LNCaP clone FGC (cell line): ENCODE results near the gene PLXNA3.

Experiments
- DNase-seq: peaks from one replicate; pipeline ENCODE4 v3.0.0-alpha.2; 2011; ENCODE audit warnings: low read depth
- H3K4me3 ChIP-seq: 2 replicates; pipeline ENCODE4 v1.5.1; 2011; ENCODE audit warnings: mild to moderate bottlenecking, low read depth, low read length, control low read depth
- CTCF ChIP-seq: IDR thresholded peaks from 2 replicates; pipeline ENCODE4 v1.5.1; 2012; ENCODE audit warnings: mild to moderate bottlenecking; ENCODE audit not compliant: control insufficient read depth, insufficient read depth; ENCODE audit errors: extremely low read depth

Gene PLXNA3

GRCh38 chrX:154460326-154460725 is 2.2 kb downstream of the PLXNA3 start:
- no peak overlapping the region for H3K4me3 ChIP-seq
- no peak for TF ChIP-seq CTCF
- DNase-seq: no peak

GRCh38 chrX:154462396-154462795 is 4.3 kb downstream of the PLXNA3 start:
- TF ChIP-seq CTCF: no peak
- no peak overlapping the region for H3K4me3 ChIP-seq
- no peak for DNase-seq

DNA sequence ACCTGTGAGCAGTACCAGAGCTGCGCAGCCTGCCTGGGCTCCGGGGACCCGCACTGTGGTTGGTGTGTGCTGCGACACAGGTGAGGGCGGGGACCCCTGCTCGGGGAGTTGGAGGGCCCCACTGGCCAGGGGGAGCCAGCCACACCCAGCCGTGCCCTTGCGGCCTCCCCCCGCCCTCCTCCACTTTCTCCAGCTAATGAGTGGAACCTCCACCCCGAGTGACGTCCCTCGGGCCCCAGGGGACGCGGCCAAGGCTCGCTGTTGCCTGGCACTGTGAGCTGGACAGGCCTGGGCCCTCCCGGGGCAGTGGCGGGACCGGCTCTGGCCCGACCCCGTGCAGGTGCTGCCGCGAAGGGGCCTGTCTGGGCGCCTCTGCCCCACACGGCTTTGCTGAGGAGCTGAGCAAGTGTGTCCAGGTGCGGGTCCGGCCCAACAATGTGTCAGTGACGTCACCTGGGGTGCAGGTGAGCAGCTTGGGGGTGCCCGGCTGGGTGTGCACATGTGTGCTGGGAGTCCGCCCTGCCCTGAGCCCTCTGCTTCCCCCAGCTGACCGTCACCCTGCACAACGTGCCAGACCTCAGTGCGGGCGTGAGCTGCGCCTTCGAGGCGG is 5.6 kb downstream of the PLXNA3 start:
- TF ChIP-seq CTCF: no peak
- H3K4me3 ChIP-seq: no peak overlapping the region
- no peak for DNase-seq

DNA sequence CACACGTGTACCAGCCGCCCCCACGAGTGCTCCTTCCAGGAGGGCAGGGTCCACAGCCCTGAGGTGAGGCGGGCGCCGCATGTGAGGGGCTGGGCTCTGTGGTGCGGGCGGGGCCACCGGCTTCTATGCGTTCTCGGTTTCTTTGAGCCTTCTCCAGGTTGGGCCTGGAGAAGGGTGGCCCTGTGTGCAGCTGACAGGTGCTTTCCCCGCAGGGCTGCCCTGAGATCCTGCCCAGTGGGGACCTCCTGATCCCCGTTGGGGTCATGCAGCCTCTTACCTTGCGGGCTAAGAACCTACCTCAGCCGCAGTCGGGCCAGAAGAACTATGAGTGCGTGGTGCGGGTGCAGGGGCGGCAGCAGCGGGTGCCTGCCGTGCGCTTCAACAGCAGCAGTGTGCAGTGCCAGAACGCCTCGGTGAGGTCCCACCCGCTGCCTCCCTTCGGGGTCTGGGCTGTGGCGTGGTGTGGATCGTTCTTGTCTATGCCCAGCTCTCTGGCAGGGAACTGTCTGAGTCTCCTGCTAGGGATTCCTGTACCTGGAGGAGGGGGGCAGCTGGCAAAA is 6.8 kb downstream of the PLXNA3 start:
- TF ChIP-seq CTCF: no peak
- no peak for DNase-seq
- H3K4me3 ChIP-seq: no peak overlapping the region

DNA sequence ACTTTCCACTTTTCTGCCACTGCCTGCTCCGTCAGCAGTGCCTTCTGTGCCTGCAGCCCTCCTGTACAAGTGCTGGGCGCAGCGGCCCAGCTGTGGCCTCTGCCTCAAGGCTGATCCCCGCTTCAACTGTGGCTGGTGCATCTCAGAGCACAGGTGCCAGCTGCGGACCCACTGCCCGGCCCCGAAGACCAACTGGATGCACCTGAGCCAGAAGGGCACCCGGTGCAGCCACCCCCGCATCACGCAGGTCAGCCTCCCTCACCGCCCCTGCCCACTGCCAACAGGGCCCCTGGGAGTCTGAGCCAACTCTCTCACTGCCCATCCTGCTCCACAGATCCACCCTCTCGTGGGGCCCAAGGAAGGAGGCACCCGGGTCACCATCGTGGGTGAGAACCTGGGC is 7.5 kb downstream of the PLXNA3 start:
- TF ChIP-seq CTCF: no peak
- DNase-seq: no peak
- no peak overlapping the region for H3K4me3 ChIP-seq

DNA sequence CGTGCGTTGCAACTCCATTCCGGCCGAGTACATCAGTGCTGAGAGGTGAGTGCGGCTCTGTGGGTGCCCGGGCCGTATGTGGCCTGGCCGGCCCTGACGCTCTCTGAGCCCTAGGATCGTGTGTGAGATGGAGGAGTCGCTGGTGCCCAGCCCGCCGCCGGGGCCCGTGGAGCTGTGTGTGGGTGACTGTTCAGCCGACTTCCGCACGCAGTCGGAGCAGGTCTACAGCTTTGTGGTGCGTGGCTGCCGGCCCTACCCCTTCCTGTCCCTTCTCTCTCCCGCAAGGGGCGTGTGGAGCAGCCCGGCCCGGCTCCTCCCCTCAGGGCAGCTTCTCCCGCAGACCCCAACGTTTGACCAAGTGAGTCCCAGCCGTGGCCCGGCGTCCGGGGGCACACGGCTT is 8.0 kb downstream of the PLXNA3 start:
- no peak for TF ChIP-seq CTCF
- no peak overlapping the region for H3K4me3 ChIP-seq
- no peak for DNase-seq

DNA sequence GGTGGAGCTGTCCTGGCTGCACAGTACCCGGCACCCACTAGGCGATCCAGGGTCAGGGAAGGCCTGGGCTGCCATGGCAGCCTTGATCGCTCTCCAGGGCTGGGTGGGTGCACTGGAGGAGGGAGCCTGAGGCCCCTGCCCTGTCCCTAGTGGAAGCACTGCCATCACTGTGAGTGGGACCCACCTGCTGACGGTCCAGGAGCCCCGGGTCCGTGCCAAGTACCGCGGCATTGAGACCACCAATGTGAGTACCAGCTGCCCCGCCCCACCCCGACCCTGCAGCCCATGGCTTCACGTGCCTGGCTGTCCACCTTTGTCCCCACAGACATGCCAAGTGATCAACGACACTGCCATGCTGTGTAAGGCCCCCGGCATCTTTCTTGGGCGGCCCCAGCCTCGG is 8.8 kb downstream of the PLXNA3 start:
- no peak for DNase-seq
- H3K4me3 ChIP-seq: no peak overlapping the region
- no peak for TF ChIP-seq CTCF
